ENCODE measurements around the gene FBXL15.

The FBXL15 gene

GRCh38 chr10:102398172-102399020, 22.2 kb upstream of the FBXL15 start:
- no peak for DNase-seq

- peak; percentile 91 for DNase-seq
Measured at GRCh38 chr10:102399217-102400021, 21.2 kb upstream of the FBXL15 start.

GRCh38 chr10:102400076-102400475, 20.6 kb upstream of the FBXL15 start:
- no peak for DNase-seq

DNA sequence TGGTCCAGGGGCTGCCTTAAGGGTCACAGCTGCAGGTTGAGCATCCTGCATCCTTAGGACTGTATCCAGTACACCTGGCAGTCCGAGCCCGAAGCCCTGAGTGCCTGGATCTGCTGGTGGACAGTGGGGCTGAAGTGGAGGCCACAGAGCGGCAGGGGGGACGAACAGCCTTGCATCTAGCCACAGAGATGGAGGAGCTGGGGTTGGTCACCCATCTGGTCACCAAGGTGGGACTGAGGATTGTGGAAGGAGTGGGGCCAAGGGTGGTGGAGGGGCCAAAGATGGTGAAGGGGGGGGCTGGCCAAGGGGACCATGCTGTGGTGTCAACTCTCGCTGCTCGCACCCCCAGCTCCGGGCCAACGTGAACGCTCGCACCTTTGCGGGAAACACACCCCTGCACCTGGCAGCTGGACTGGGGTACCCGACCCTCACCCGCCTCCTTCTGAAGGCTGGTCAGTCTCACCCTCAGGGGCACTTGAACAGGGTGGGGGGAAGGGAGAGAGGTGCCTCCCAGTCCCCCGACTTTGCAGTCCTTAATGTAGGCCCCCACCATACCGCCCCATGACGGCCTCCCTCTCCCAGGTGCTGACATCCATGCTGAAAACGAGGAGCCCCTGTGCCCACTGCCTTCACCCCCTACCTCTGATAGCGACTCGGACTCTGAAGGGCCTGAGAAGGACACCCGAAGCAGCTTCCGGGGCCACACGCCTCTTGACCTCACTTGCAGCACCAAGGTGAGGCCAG, 19.9 kb upstream of the FBXL15 start:
- DNase-seq = peak; percentile 7

- DNase-seq = no peak
Measured at GRCh38 chr10:102401342-102401654, 19.3 kb upstream of the FBXL15 start.

- DNase-seq = no peak
Measured at GRCh38 chr10:102401735-102402511, 18.7 kb upstream of the FBXL15 start.

DNA sequence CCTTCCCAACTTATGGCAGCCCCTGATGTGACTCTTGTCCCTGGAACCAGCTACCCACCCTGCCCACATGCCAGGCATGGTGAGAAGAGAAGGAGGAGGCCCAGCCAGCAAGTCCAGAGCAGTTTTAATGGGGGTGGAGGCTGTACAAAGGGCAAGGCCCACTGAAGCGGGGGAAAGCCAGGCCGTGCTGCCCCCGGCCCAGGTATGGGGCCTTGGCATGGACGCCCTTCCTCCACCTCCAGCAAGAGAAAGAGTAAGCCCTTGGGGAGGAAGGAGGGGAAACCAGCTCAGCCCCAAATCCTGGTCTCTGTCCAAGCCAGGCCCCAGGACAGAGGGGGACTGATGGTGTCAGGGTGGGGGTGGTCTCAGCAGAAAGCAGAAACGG, 18.1 kb upstream of the FBXL15 start:
- no peak for DNase-seq

DNA sequence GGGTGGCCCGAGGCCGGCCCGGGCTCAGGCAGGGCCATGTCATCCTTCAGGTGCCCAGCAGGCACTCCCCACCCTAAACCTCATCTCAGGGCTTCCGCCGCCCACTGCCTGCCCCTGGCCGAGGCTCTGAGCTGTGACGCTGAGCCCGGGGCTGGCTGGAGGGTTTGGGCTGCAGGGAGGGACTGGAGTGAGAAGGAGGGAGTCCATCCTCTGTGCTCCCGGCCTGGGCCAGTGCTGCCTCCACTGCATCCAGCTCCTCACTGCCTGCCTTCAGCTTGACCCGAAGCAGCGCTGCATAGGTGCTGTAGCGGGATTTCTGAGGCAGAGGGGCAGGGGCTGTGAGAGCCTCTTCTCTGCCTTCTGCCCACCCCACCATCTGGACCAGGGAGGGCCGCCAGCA, 17.5 kb upstream of the FBXL15 start:
- peak; percentile 15 for DNase-seq

DNA sequence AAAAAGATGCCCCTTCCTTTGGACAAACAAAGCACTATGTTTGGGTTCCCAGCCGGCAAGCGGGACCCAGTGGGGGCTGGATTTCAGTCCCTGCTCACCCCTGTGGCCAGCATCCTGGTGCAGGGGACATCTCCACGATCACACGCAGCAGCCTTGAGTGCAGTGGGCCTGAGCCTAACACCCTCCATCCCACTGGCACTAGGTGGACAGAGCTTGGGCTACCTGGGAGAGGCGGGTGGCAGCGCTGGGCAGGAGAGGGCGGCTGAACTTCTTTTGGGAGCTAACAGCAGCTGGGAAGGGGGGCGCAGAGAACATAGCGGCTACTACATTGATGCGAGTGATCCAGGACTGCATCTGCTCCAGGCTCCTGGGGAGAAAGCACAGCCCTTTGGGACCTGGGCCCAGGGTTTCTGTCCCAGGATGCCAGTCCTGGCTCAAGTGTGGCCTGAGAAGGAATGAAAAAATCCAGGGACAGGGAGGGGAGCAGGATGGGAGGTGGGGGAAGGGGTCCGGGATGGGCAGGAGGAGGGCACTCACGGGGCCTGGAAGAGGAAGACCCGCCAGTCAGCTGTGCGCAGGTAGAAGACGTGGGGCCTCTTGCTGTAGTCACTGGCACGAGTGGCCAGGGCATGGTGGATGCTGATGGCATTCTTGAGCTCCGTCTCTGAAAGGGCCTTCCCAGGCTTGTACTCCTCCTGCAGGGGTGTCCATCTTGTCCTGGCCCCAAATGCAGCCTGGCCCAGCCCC, 16.1 kb upstream of the FBXL15 start:
- DNase-seq = peak; percentile 29

GRCh38 chr10:102405108-102405571, 15.5 kb upstream of the FBXL15 start:
- peak; percentile 50 for DNase-seq

GRCh38 chr10:102405632-102406031, 15.0 kb upstream of the FBXL15 start:
- DNase-seq = no peak

DNA sequence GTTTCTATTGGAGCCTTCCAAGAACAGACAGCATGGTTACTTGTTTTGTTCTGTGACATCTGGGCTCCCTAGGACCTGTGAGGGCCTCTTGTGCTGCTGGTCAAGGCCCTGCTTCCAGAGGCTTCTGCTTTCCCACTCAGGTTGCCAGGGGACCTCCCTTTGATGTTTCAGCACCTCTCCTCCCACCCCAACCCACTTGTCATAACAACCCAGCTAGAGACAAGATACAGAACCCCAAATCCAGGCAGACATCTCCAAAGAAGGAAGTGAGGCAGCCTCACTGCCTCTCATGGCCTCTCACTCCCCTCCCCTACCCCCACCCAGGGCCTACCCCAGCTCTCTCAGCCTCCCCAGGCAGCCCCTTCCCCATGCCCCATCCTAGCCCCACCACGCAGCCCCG, 13.8 kb upstream of the FBXL15 start:
- DNase-seq = peak; percentile 30

DNA sequence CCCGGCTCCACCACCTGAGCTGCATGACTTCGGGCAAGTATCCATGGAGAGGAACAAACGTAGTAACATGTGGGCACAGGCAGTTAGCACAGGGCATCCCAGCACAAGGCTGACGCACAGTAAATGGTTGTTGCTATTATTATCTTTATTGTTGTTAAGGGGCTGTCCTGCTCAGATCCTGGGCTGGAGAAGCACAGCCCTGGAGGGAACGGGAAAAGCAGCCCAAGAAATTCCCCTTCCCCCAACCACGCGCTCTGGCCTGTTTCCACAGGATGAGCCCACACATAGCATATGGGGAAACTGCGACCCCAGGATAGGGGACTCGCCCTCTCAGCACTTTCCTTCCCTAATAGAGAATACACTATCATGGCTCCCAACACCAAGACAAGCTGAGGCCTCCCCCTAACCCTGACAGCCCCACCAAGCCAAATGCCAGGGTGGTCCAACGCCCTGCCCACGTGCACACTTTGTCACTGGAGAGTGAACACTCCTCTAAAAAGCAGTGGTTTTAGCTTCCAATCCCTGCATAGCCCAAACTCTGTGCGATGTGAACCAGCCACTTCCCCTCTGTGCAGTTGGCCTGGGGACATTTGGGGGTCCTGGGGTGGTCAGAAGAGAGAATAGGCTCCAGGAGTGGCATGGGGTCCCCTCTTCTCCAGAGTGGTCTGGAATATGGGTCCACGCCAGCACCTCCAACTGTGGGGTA, 13.1 kb upstream of the FBXL15 start:
- DNase-seq = peak; percentile 23

GRCh38 chr10:102408131-102408727, 12.4 kb upstream of the FBXL15 start:
- peak; percentile 19 for DNase-seq

DNA sequence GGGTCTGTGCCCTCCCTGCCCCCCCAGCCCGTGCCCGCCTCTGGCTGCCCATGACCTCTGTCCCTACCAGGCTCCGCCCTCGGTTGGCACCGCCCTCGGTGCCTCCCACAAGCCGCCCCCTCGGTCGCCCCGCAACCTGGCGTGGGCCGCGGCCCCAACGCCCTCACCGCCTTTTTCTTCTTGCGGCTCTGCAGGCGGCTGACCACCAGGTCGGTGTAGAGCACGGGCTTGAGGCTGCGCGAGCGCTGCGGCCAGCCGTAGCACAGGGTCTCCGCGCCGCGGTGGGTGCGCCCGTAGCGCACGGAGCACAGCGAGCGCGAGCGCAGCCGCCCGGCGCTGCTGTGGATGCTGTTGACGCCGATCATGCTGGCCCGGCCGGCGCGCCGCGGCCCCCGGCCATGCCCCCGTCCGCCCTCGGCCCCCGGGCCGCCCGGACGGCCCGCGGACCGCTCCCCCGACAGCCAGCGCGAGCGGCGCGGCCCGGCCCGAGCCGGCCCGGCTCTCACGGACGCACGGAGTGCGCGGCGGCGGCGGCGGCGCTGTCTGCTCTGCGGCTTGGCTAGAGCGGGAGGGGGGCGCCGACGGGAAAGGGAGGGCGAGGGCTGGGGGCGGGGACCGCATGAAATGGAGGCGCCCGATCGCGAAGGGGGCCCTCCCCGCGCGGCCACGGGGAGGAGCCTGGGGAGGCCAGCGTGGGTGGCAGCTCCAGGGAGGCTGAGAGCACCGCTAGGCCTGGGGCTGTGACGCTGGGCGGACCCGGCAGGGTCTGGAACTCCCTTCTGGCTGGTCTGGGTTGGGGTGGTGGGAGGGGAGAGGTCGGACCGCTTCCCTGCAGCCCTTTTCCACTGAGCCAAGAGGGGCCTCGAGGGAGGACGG, 11.7 kb upstream of the FBXL15 start:
- peak; percentile 77 for DNase-seq

- DNase-seq = no peak
Measured at GRCh38 chr10:102409604-102410428, 10.8 kb upstream of the FBXL15 start.

- DNase-seq = peak; percentile 54
Measured at GRCh38 chr10:102410429-102411073, 10.1 kb upstream of the FBXL15 start.

Measured in CD4-positive, alpha-beta T cell treated with Interleukin-12 subunit alpha and Interleukin-12 subunit beta, for 1 hour (primary cell).